Ovary (tissue), 9 donors: Measurements from ENCODE around the gene RELA. TPM values are rescaled to one million over a fixed set of nuclear protein-coding genes. Genes with fewer than 3 reads are reported as not detected.
A peak's percentile ranks its signal among the peaks of the same experiment; 100 is the strongest.

Source experiments
- DNase-seq, 5 donors: peaks; one replicate each; pipeline ENCODE4 v3.0.0-alpha.2; 2019 to 2020
- H3K27ac ChIP-seq, 2 donors: fragments of 200-600 bp; one replicate each; pipeline versions ENCODE4 v1.5.1 to v1.8.0; 2019 to 2022
- H3K27me3 ChIP-seq: fragments of 200-600 bp; one replicate; pipeline ENCODE4 v1.8.0; 2022
- H3K36me3 ChIP-seq: fragments of 200-600 bp; sonication (generic); one replicate; pipeline ENCODE4 v1.5.1; 2019
- H3K4me1 ChIP-seq: one replicate; pipeline ENCODE4 v1.8.1; 2013; ENCODE audit warnings: mild to moderate bottlenecking, moderate library complexity; ENCODE audit not compliant: insufficient read depth
- H3K4me3 ChIP-seq: fragments of 200-600 bp; sonication (generic); one replicate; pipeline ENCODE4 v1.5.1; 2017
- H3K9me3 ChIP-seq, 2 donors: fragments of 200-600 bp in 1 of 2; sonication (generic) in 1 of 2; one replicate each; pipeline versions ENCODE4 v1.5.1 to v1.8.1; 2013 to 2019; ENCODE audit warnings: mild to moderate bottlenecking in 1 of 2, moderate library complexity in 1 of 2
- EP300 ChIP-seq: sonication (generic); formaldehyde crosslinking; IDR thresholded peaks from one replicate; pipeline ENCODE4 v1.6.1; 2017; ENCODE audit warnings: antibody characterized with exemption
- POLR2A ChIP-seq: fragments of 450-650 bp; IDR thresholded peaks from one replicate; pipeline ENCODE4 v1.6.1; 2017; ENCODE audit warnings: antibody characterized with exemption, mild to moderate bottlenecking, moderate library complexity
- WGBS, 3 donors: extraction: QIAGEN DNeasy Blood & Tissue Kit in 1 of 3; methylation state at CpG; one replicate each; pipeline versions ENCODE4 v1.1.5 to v1.1.7; 2013 to 2017; 5-methylcytosine and 5-hydroxymethylcytosine counted together
- intact Hi-C, 4 donors: fragments of 100-400 bp; cut with DNase I; formaldehyde crosslinking; loops; one replicate each; pipeline versions ENCODE4 v1.11.0 to v1.15.1; 2022 to 2023
- microRNA-seq, 3 donors: library from miRNA; unstranded; fragments of <30 nt; microRNA quantifications; one replicate each; pipeline versions ENCODE4 to v1.2.0, GENCODE V29; 2019 to 2020
- polyA plus RNA-seq, 2 donors: library from polyadenylated mRNA; stranded (reverse); fragments of 200-250 nt in 1 of 2; fragments of 350-450 nt in 1 of 2; fragmentation: Illumina TruSeq in 1 of 2; extraction: RNeasy Lipid Tissue Mini Kit (QIAGEN cat#74804) in 1 of 2; gene quantifications; one replicate each; pipeline ENCODE4 v1.2.3, GENCODE V29; 2013 to 2014
- small RNA-seq: library from RNA; depleted of rRNA; stranded (forward); fragments of <200 nt; gene quantifications from one replicate; pipeline ENCODE3, GENCODE V24; 2016
- total RNA-seq, 7 donors: library from RNA; depleted of rRNA in 2 of 7; stranded (reverse); fragments of >200 nt in 2 of 7; fragmentation: NEBNext Ultra II Directional in 3 of 7; extraction: Animal tissue kit (Norgen Biotek cat#: 25700) in 3 of 7; gene quantifications; one replicate each; pipeline versions ENCODE4 v1.1.0 to v1.2.4, GENCODE V29; 2016 to 2023
- TF ChIP-seq, protein P1 (sequence below), 3 donors: fragments of 450-650 bp in 2 of 3; fragments of 200-600 bp in 1 of 3; IDR thresholded peaks; one replicate each; pipeline versions ENCODE4 v1.5.1 to v1.8.0; 2016 to 2022; ENCODE audit warnings: antibody characterized with exemption in 3 of 3, mild to moderate bottlenecking in 1 of 3
- donor health status: DM: no; HTN: no; CAD: no; lungs with moderate emphysema.
- donor health status: DM: no; HTN: no; CAD: no.
- donor health status: Bipolar disorder and iron deficiency.
- donor health status: DM: yes; HTN: yes; CAD: no.
- donor health status: DM: no; HTN: no; CAD: no.
- donor health status: DM: yes; HTN: yes; CAD: no.

The RELA gene
- total and polyA plus RNA-seq, 9 donors, result 50.8 to 102 (median 83.2) TPM

GRCh38 chr11:65609229-65609628 is 53.5 kb downstream of the RELA start:
- 27 to 48% (median 36%) methylated on average over 3 of the region's 3 CpGs for WGBS, 3 donors
- intact Hi-C loops, result no loop called here
- H3K4me1 ChIP-seq, result peaks cover 21% of the 10 kb centered on the region

DNA sequence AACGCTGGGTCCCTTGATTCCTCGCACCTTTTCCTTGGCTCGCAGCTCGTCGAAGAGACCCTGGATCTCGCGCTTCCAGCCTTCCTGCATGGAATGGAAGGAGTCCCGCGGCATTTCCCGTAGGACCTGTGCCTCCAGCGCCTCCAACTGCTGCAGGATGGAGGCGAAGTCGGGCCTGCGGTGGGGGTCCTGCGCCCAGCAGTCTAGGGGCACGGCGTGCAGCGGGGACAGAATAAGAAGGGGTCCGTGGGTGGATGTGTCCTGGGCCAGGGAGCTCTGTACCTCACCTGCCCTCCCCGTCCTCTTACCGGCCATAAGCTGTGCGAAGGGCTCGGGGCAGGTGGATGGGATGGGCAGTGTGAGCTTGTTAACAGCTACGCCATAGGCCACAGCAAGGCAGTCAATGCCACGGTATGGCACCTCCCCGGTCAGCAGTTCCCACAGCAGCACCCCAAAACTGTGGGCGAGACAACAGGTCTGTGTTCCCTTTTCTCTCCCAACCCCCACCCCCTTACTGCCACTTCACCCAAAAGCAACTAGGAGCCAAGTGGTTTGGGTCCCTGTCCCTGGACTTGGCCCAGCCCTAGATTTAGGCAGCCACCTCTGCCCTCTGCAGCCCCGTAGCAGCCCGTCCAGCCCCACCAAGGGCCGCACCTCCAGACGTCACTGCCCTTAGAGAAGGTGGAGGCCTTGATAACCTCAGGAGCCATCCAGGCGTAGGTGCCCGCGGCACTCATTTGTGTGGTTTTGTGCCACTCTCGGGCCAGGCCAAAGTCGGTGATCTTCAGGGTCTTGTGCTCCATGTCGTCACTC is 54.9 kb downstream of the RELA start:
- TF ChIP-seq POLR2A, result no peak
- no peak for TF ChIP-seq EP300
- TF ChIP-seq, protein P1, sequence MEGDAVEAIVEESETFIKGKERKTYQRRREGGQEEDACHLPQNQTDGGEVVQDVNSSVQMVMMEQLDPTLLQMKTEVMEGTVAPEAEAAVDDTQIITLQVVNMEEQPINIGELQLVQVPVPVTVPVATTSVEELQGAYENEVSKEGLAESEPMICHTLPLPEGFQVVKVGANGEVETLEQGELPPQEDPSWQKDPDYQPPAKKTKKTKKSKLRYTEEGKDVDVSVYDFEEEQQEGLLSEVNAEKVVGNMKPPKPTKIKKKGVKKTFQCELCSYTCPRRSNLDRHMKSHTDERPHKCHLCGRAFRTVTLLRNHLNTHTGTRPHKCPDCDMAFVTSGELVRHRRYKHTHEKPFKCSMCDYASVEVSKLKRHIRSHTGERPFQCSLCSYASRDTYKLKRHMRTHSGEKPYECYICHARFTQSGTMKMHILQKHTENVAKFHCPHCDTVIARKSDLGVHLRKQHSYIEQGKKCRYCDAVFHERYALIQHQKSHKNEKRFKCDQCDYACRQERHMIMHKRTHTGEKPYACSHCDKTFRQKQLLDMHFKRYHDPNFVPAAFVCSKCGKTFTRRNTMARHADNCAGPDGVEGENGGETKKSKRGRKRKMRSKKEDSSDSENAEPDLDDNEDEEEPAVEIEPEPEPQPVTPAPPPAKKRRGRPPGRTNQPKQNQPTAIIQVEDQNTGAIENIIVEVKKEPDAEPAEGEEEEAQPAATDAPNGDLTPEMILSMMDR (IDR thresholded peaks at IDR 0.05), result no peak
- WGBS, 3 donors, result 58 to 75% (median 61%) methylated on average over 37 of the region's 37 CpGs
- H3K27me3 ChIP-seq, result no peaks in the 10 kb centered on the region
- H3K4me1 ChIP-seq, result peaks cover 15% of the 10 kb centered on the region
- no peaks in the 10 kb centered on the region for H3K36me3 ChIP-seq
- DNase-seq, result no peak
- H3K9me3 ChIP-seq, result no peaks in the 10 kb centered on the region
- H3K4me3 ChIP-seq, result peak overlapping the region; percentile 36
- intact Hi-C loops, result no loop called here
- peak overlapping the region in 1 of 2 donors; percentile 47 for H3K27ac ChIP-seq

More at GRCh38 chr11:65609229-65609628, 53.5 kb downstream of the RELA start:
- Histone ChIP-seq H3K36me3 (no peaks in the 10 kb centered on the region), H3K4me3 (no peak overlapping the region), H3K27ac (no peak overlapping the region), H3K9me3 (no peaks in the 10 kb centered on the region), H3K27me3 (no peaks in the 10 kb centered on the region)
- TF ChIP-seq POLR2A (no peak), EP300 (no peak)
- TF ChIP-seq, protein P1 (IDR thresholded peaks at IDR 0.05), result no peak
- DNase-seq, result peak in 1 of 5 donors; percentile 28

GRCh38 chr11:65606876-65607613 is 55.7 kb downstream of the RELA start:
- Histone ChIP-seq H3K4me1 (peaks cover 7% of the 10 kb centered on the region), H3K9me3 (no peaks in the 10 kb centered on the region), H3K27me3 (no peaks in the 10 kb centered on the region), H3K4me3 (peak overlapping the region; percentile 36), H3K27ac (peak overlapping the region; percentile 93), H3K36me3 (no peaks in the 10 kb centered on the region)
- TF ChIP-seq POLR2A, result peak; percentile 60
- TF ChIP-seq, protein P1 (IDR thresholded peaks at IDR 0.05), result no peak
- peak; percentile 63 for TF ChIP-seq EP300
- peak; percentile 95 to 98 (median 96) for DNase-seq
- whole genome bisulfite sequencing, 3 donors, result 6 to 12% (median 9%) methylated on average over 41 to 67 of the region's 67 CpGs
- intact Hi-C loops, result no loop called here

DNA sequence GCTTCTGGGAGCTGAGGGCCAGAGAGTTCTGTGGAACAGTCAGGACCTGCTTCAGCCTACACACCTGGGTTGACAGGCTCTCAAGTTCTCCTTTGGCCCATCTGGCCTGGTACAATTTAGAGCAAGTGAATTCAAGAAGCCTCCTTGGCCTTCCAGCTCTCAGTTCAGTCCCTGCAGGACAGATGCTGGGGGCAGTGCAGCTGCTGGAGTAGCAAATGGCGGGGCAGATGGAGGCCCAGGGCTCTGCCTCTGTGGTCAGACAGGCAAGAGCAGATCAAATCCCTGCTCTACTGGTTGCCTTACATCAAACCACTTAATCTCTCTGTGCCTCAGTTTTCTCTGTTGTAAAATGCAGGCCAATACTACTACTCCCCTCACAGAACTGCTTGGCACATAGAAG is 58.5 kb downstream of the RELA start:
- Histone ChIP-seq H3K4me1 (peaks cover 5% of the 10 kb centered on the region), H3K9me3 (no peaks in the 10 kb centered on the region), H3K4me3 (no peak overlapping the region), H3K27ac (no peak overlapping the region), H3K36me3 (no peaks in the 10 kb centered on the region), H3K27me3 (no peaks in the 10 kb centered on the region)
- intact Hi-C loops, result no loop called here
- WGBS, 3 donors, result 91 to 100% (median 100%) methylated on average over 1 of the region's 1 CpG
- DNase-seq, result no peak
- TF ChIP-seq, protein P1 (IDR thresholded peaks at IDR 0.05), result no peak
- TF ChIP-seq POLR2A, result no peak
- TF ChIP-seq EP300, result no peak

Small RNA genes lying within 50 kb of the gene (microRNA-seq; reads per million reads assigned to microRNA genes)
- gene MIR4489, result 0 reads per million in 3 donors
- gene MIR4690, result 0 reads per million in 3 donors

Small RNA genes lying within 50 kb of the gene (small RNA-seq; reads per million reads assigned to genes)
- gene MIR4489 (not detected), gene MIR4690 (not detected), gene RN7SL309P (not detected)

Other genes with a start within 250 kb of the RELA start
- gene NEAT1, start 240.1 kb downstream of the RELA start, total RNA-seq, result 100 to 1,000 TPM; 175 to 850 (median 372) TPM
- gene NEAT1, start 240.1 kb downstream of the RELA start, polyA plus RNA-seq, result 100 to 1,000 TPM; 216 to 268 TPM
- gene MALAT1, start 163.9 kb downstream of the RELA start, total RNA-seq, result over 10,000 TPM in 4 of 7 donors, 1,000 to 10,000 TPM in 3; 4,813 to 13,132 (median 10,519) TPM
- 100 to 1,000 TPM; 396 to 616 TPM for gene MALAT1, start 163.9 kb downstream of the RELA start, polyA plus RNA-seq
- 100 to 1,000 TPM in 1 of 7 donors, 10 to 100 TPM in 6; 59.0 to 118 (median 96.2) TPM for gene SCYL1, start 137.8 kb downstream of the RELA start, total RNA-seq
- 10 to 100 TPM; 11.7 to 71.6 TPM for gene SCYL1, start 137.8 kb downstream of the RELA start, polyA plus RNA-seq
- 100 to 1,000 TPM; 143 to 292 (median 198) TPM for gene LTBP3, start 104.6 kb downstream of the RELA start, total RNA-seq
- gene LTBP3, start 104.6 kb downstream of the RELA start, polyA plus RNA-seq, result 100 to 1,000 TPM in 1 of 2 donors, 10 to 100 TPM in 1; 35.9 to 130 TPM
- 10 to 100 TPM; 26.6 to 59.5 (median 39.2) TPM for gene ZNRD2, start 92.4 kb downstream of the RELA start, total RNA-seq
- 10 to 100 TPM in 1 of 2 donors, 1 to 10 TPM in 1; 2.3 to 61.8 TPM for gene ZNRD2, start 92.4 kb downstream of the RELA start, polyA plus RNA-seq
- gene FAM89B, start 90.4 kb downstream of the RELA start, total RNA-seq, result 10 to 100 TPM; 41.0 to 74.0 (median 53.3) TPM
- 10 to 100 TPM in 1 of 2 donors, 1 to 10 TPM in 1; 1.9 to 47.8 TPM for gene FAM89B, start 90.4 kb downstream of the RELA start, polyA plus RNA-seq
- gene EHBP1L1, start 86.9 kb downstream of the RELA start, total RNA-seq, result 10 to 100 TPM; 21.7 to 63.0 (median 40.3) TPM
- 10 to 100 TPM; 24.5 to 42.4 TPM for gene EHBP1L1, start 86.9 kb downstream of the RELA start, polyA plus RNA-seq
- gene KCNK7, start 67.1 kb downstream of the RELA start, total RNA-seq, result 1 to 10 TPM in 3 of 7 donors, under 1 TPM in 4; 0.65 to 4.0 (median 0.95) TPM
- gene KCNK7, start 67.1 kb downstream of the RELA start, polyA plus RNA-seq, result 1 to 10 TPM in 1 of 2 donors, not detected in 1; 1.5 TPM
- gene MAP3K11, start 48.7 kb downstream of the RELA start, total RNA-seq, result 10 to 100 TPM; 23.2 to 51.9 (median 46.0) TPM
- gene MAP3K11, start 48.7 kb downstream of the RELA start, polyA plus RNA-seq, result 10 to 100 TPM in 1 of 2 donors, 1 to 10 TPM in 1; 6.7 to 27.9 TPM
- gene PCNX3, start 47.1 kb downstream of the RELA start, total RNA-seq, result 10 to 100 TPM; 10.6 to 42.1 (median 28.2) TPM
- 10 to 100 TPM in 1 of 2 donors, 1 to 10 TPM in 1; 3.3 to 14.8 TPM for gene PCNX3, start 47.1 kb downstream of the RELA start, polyA plus RNA-seq
- gene SIPA1, start 24.8 kb downstream of the RELA start, total RNA-seq, result 10 to 100 TPM; 15.0 to 48.2 (median 42.6) TPM
- gene SIPA1, start 24.8 kb downstream of the RELA start, polyA plus RNA-seq, result 10 to 100 TPM; 10.0 to 26.7 TPM
- gene KAT5, start 49.3 kb upstream of the RELA start, total RNA-seq, result 100 to 1,000 TPM in 1 of 7 donors, 10 to 100 TPM in 6; 64.5 to 110 (median 78.2) TPM
- gene KAT5, start 49.3 kb upstream of the RELA start, polyA plus RNA-seq, result 10 to 100 TPM; 56.1 to 67.0 TPM
- 100 to 1,000 TPM in 1 of 7 donors, 10 to 100 TPM in 6; 42.5 to 154 (median 49.7) TPM for gene RNASEH2C, start 57.9 kb upstream of the RELA start, total RNA-seq
- 10 to 100 TPM; 17.9 to 67.2 TPM for gene RNASEH2C, start 57.9 kb upstream of the RELA start, polyA plus RNA-seq
- 10 to 100 TPM in 2 of 7 donors, 1 to 10 TPM in 5; 4.6 to 14.7 (median 8.6) TPM for gene AP5B1, start 118.1 kb upstream of the RELA start, total RNA-seq
- gene AP5B1, start 118.1 kb upstream of the RELA start, polyA plus RNA-seq, result 1 to 10 TPM; 2.3 to 6.6 TPM
- 1 to 10 TPM in 1 of 7 donors, under 1 TPM in 2, not detected in 4; 0.24 to 3.6 (median 0.31) TPM for gene OVOL1, start 124.1 kb upstream of the RELA start, total RNA-seq
- not detected for gene OVOL1, start 124.1 kb upstream of the RELA start, polyA plus RNA-seq
- gene SNX32, start 171.0 kb upstream of the RELA start, total RNA-seq, result 1 to 10 TPM in 4 of 7 donors, under 1 TPM in 2, not detected in 1; 0.66 to 3.0 (median 1.6) TPM
- gene SNX32, start 171.0 kb upstream of the RELA start, polyA plus RNA-seq, result under 1 TPM; 0.40 to 0.80 TPM
- gene CFL1, start 195.3 kb upstream of the RELA start, total RNA-seq, result 100 to 1,000 TPM; 215 to 585 (median 476) TPM
- 100 to 1,000 TPM; 327 to 693 TPM for gene CFL1, start 195.3 kb upstream of the RELA start, polyA plus RNA-seq
- gene MUS81, start 197.5 kb upstream of the RELA start, total RNA-seq, result 10 to 100 TPM; 36.9 to 87.0 (median 55.7) TPM
- 10 to 100 TPM; 15.9 to 55.9 TPM for gene MUS81, start 197.5 kb upstream of the RELA start, polyA plus RNA-seq
- 100 to 1,000 TPM in 5 of 7 donors, 10 to 100 TPM in 2; 48.2 to 172 (median 144) TPM for gene EFEMP2, start 209.9 kb upstream of the RELA start, total RNA-seq
- gene EFEMP2, start 209.9 kb upstream of the RELA start, polyA plus RNA-seq, result 100 to 1,000 TPM in 1 of 2 donors, 10 to 100 TPM in 1; 46.6 to 109 TPM
- 1 to 10 TPM in 2 of 7 donors, under 1 TPM in 5; 0.30 to 1.3 (median 0.81) TPM for gene CTSW, start 216.9 kb upstream of the RELA start, total RNA-seq
- gene CTSW, start 216.9 kb upstream of the RELA start, polyA plus RNA-seq, result under 1 TPM; 0.75 to 0.91 TPM
- 10 to 100 TPM; 32.5 to 71.7 (median 44.2) TPM for gene FIBP, start 225.6 kb upstream of the RELA start, total RNA-seq
- gene FIBP, start 225.6 kb upstream of the RELA start, polyA plus RNA-seq, result 10 to 100 TPM; 40.1 to 74.2 TPM
- 10 to 100 TPM; 31.5 to 85.0 (median 58.1) TPM for gene CCDC85B, start 227.8 kb upstream of the RELA start, total RNA-seq
- 10 to 100 TPM in 1 of 2 donors, not detected in 1; 41.5 TPM for gene CCDC85B, start 227.8 kb upstream of the RELA start, polyA plus RNA-seq
- 1 to 10 TPM in 4 of 7 donors, under 1 TPM in 3; 0.61 to 9.4 (median 1.1) TPM for gene FOSL1, start 237.5 kb upstream of the RELA start, total RNA-seq
- gene FOSL1, start 237.5 kb upstream of the RELA start, polyA plus RNA-seq, result 1 to 10 TPM in 1 of 2 donors, under 1 TPM in 1; 0.94 to 1.0 TPM